NB4 (cell line): Measurements from ENCODE around the gene ZNF488.

Experiments
- CTCF ChIP-seq: IDR thresholded peaks from one replicate; pipeline ENCODE4 v1.5.1; 2012; ENCODE audit warnings: low read depth, low read length
- POLR2A ChIP-seq: IDR thresholded peaks from 2 replicates; pipeline ENCODE4 v1.6.1; 2011; ENCODE audit warnings: mild to moderate bottlenecking; ENCODE audit not compliant: insufficient read length; ENCODE audit errors: extremely low read depth

GRCh38 chr10:47357911-47358310 is 26.2 kb downstream of the ZNF488 start:
- TF ChIP-seq POLR2A (no peak), CTCF (no peak)
